Measurements from ENCODE around the gene DYNLT1.
"Not testable (repeated sequence)": the region's sequence is repeated elsewhere in the genome, so short reads cannot be mapped to it uniquely, and the experiment has no call there.

The DYNLT1 gene

GRCh38 chr6:158644231-158645063 lies at the start of gene DYNLT1:
TSS of gene DYNLT1 (minus strand) at chr6:158644743. CDS start at chr6:158644708, 35 bp downstream.
- H3K27ac ChIP-seq: peak within 1 kb of the TSS; percentile 93
- no peak for DNase-seq (ENCODE audit: low read depth, low spot score)

- H3K27ac ChIP-seq: no peak overlapping the region
- no peak for DNase-seq (ENCODE audit: low read depth, low spot score)
Measured at GRCh38 chr6:158688860-158689259, 44.3 kb upstream of the DYNLT1 start.

- no peak overlapping the region for H3K27ac ChIP-seq
- no peak for DNase-seq (ENCODE audit: low read depth, low spot score)
Measured at GRCh38 chr6:158687506-158687905, 43.0 kb upstream of the DYNLT1 start.

GRCh38 chr6:158686791-158687381 lies 42.3 kb upstream of the DYNLT1 start:
- no peak overlapping the region for H3K27ac ChIP-seq
- no peak for DNase-seq (ENCODE audit: low read depth, low spot score)

- no peak for DNase-seq (ENCODE audit: low read depth, low spot score)
- H3K27ac ChIP-seq: no peak overlapping the region
Measured at GRCh38 chr6:158686311-158686710, 41.8 kb upstream of the DYNLT1 start.

GRCh38 chr6:158684745-158685324 lies 40.3 kb upstream of the DYNLT1 start:
- no peak for DNase-seq (ENCODE audit: low read depth, low spot score)

GRCh38 chr6:158684311-158684710 lies 39.8 kb upstream of the DYNLT1 start:
- no peak for DNase-seq (ENCODE audit: low read depth, low spot score)
- no peak overlapping the region for H3K27ac ChIP-seq

More at GRCh38 chr6:158684745-158685324, 40.3 kb upstream of the DYNLT1 start:
- H3K27ac ChIP-seq: no peak overlapping the region

- DNase-seq (ENCODE audit: low read depth, low spot score): no peak
- no peak overlapping the region for H3K27ac ChIP-seq
Measured at GRCh38 chr6:158680481-158680880, 35.9 kb upstream of the DYNLT1 start.

GRCh38 chr6:158680015-158680414 lies 35.5 kb upstream of the DYNLT1 start:
- H3K27ac ChIP-seq: no peak overlapping the region
- no peak for DNase-seq (ENCODE audit: low read depth, low spot score)

- H3K27ac ChIP-seq: no peak overlapping the region
- DNase-seq (ENCODE audit: low read depth, low spot score): no peak
Measured at GRCh38 chr6:158677906-158678578, 33.5 kb upstream of the DYNLT1 start.

- H3K27ac ChIP-seq; DNase-seq (ENCODE audit: low read depth, low spot score): not testable (repeated sequence)
Measured at GRCh38 chr6:158677094-158677493, 32.6 kb upstream of the DYNLT1 start.

GRCh38 chr6:158674342-158675131 lies 30.0 kb upstream of the DYNLT1 start:
- no peak overlapping the region for H3K27ac ChIP-seq
- no peak for DNase-seq (ENCODE audit: low read depth, low spot score)

GRCh38 chr6:158672726-158673125 lies 28.2 kb upstream of the DYNLT1 start:
- DNase-seq (ENCODE audit: low read depth, low spot score): no peak
- H3K27ac ChIP-seq: no peak overlapping the region

- not testable (repeated sequence) for H3K27ac ChIP-seq; DNase-seq (ENCODE audit: low read depth, low spot score)
Measured at GRCh38 chr6:158672119-158672518, 27.6 kb upstream of the DYNLT1 start.

GRCh38 chr6:158669145-158670035 lies 24.8 kb upstream of the DYNLT1 start:
- DNase-seq (ENCODE audit: low read depth, low spot score): no peak
- peak overlapping the region; percentile 1 for H3K27ac ChIP-seq

GRCh38 chr6:158668707-158669103 lies 24.2 kb upstream of the DYNLT1 start:
- H3K27ac ChIP-seq: no peak overlapping the region
- DNase-seq (ENCODE audit: low read depth, low spot score): no peak

GRCh38 chr6:158667360-158667981 lies 22.9 kb upstream of the DYNLT1 start:
- DNase-seq (ENCODE audit: low read depth, low spot score): no peak
- H3K27ac ChIP-seq: peak overlapping the region; percentile 34

GRCh38 chr6:158666628-158667359 lies 22.3 kb upstream of the DYNLT1 start:
- H3K27ac ChIP-seq: peak overlapping the region; percentile 34
- no peak for DNase-seq (ENCODE audit: low read depth, low spot score)
